Middle frontal gyrus (tissue), 1 donor: Measurements from ENCODE around the gene DDA1.
A peak's percentile ranks its signal among the peaks of the same experiment; 100 is the strongest.

Source experiments
- DNase-seq: peaks from one replicate; pipeline ENCODE4 v3.0.0-alpha.2; 2015; ENCODE audit warnings: low spot score; ENCODE audit errors: extremely low spot score

Gene DDA1

GRCh38 chr19:17311455-17312188 is 2.3 kb downstream of the DDA1 start:
- no peak for DNase-seq

- no peak for DNase-seq
These were observed 3.1 kb downstream of the DDA1 start for GRCh38 chr19:17312189-17313113.

- no peak for DNase-seq
These were observed 4.7 kb downstream of the DDA1 start for GRCh38 chr19:17314007-17314593.

- no peak for DNase-seq
These were observed 9.6 kb downstream of the DDA1 start for GRCh38 chr19:17318966-17319365.

- no peak for DNase-seq
These were observed 10.3 kb downstream of the DDA1 start for GRCh38 chr19:17319473-17320238.

GRCh38 chr19:17320435-17320834 is 11.1 kb downstream of the DDA1 start:
- no peak for DNase-seq

- DNase-seq: no peak
These were observed 12.5 kb downstream of the DDA1 start for GRCh38 chr19:17321655-17322489.

- DNase-seq: no peak
These were observed 13.5 kb downstream of the DDA1 start for GRCh38 chr19:17322854-17323253.

GRCh38 chr19:17323300-17323963 is 14.1 kb downstream of the DDA1 start:
- DNase-seq: no peak

GRCh38 chr19:17323964-17324332 is 14.6 kb downstream of the DDA1 start:
- DNase-seq: no peak

GRCh38 chr19:17324357-17325114 is 15.2 kb downstream of the DDA1 start:
- DNase-seq: no peak

- DNase-seq: no peak
These were observed 15.8 kb downstream of the DDA1 start for GRCh38 chr19:17325133-17325532.

GRCh38 chr19:17325881-17326594 is 16.7 kb downstream of the DDA1 start:
- DNase-seq: peak; percentile 11

GRCh38 chr19:17326595-17326966 is 17.2 kb downstream of the DDA1 start:
- no peak for DNase-seq

- DNase-seq: no peak
These were observed 17.8 kb downstream of the DDA1 start for GRCh38 chr19:17327068-17327653.

- DNase-seq: no peak
These were observed 18.5 kb downstream of the DDA1 start for GRCh38 chr19:17327654-17328516.
